A673 (cell line): ENCODE data around the gene HDAC8. TPM values are rescaled to one million over a fixed set of nuclear protein-coding genes. Genes with fewer than 3 reads are reported as not detected.
"Not testable (repeated sequence)": the region's sequence is repeated elsewhere in the genome, so short reads cannot be mapped to it uniquely, and the experiment has no call there.

Experiments used
- BruUV-seq: library from RNA; stranded (reverse); fragments of 400-500 nt; replicated peaks from 2 replicates; lab custom pipeline; 2021; lab: Mats Ljungman, UMichigan
- CTCF ChIA-PET: fragments of 300-600 bp; sonication (Branson Sonifier 250); formaldehyde crosslinking; loops from one replicate; lab custom pipeline; 2022; ENCODE audit warnings: antibody characterized with exemption; lab: Charles Lee
- POLR2A ChIA-PET: fragments of 300-600 bp; sonication (Branson Sonifier 250); formaldehyde crosslinking; loops from one replicate; lab custom pipeline; 2022; ENCODE audit warnings: antibody characterized with exemption; ENCODE audit not compliant: low non-redundant PET; lab: Charles Lee
- DNase-seq: peaks from one replicate; pipeline ENCODE4 v3.0.0-alpha.2; 2015; ENCODE audit warnings: low spot score
- H3K27ac ChIP-seq: fragments of 200-600 bp; sonication (generic); 2 replicates; pipeline ENCODE4 v1.5.1; 2016; ENCODE audit warnings: mixed run types, low read depth, mild to moderate bottlenecking, mixed read lengths, antibody characterized with exemption, low read length; ENCODE audit not compliant: poor library complexity, severe bottlenecking
- H3K27me3 ChIP-seq: fragments of 200-600 bp; sonication (generic); replicated peaks from 2 replicates; pipeline ENCODE4 v1.6.1; 2017; ENCODE audit warnings: mixed run types, low read depth, mild to moderate bottlenecking, mixed read lengths, antibody characterized with exemption, low read length; ENCODE audit not compliant: insufficient read depth, poor library complexity
- H3K36me3 ChIP-seq: fragments of 200-600 bp; sonication (generic); 2 replicates; pipeline ENCODE4 v1.6.1; 2016; ENCODE audit warnings: mixed run types, mild to moderate bottlenecking, mixed read lengths, antibody characterized with exemption, low read length; ENCODE audit not compliant: insufficient read depth, poor library complexity, severe bottlenecking
- H3K4me1 ChIP-seq: fragments of 200-600 bp; sonication (generic); 2 replicates; pipeline ENCODE4 v1.6.1; 2017; ENCODE audit warnings: mixed run types, mild to moderate bottlenecking, mixed read lengths, antibody characterized with exemption, low read length; ENCODE audit not compliant: insufficient read depth, poor library complexity, severe bottlenecking
- H3K4me3 ChIP-seq: fragments of 200-600 bp; sonication (generic); 2 replicates; pipeline ENCODE4 v1.5.1; 2016; ENCODE audit warnings: low read depth, mixed run types, mild to moderate bottlenecking, mixed read lengths, low read length; ENCODE audit not compliant: poor library complexity, severe bottlenecking
- H3K9me3 ChIP-seq: fragments of 200-600 bp; sonication (generic); 2 replicates; pipeline ENCODE4 v1.6.1; 2016; ENCODE audit warnings: mixed run types, low read depth, mild to moderate bottlenecking, mixed read lengths, antibody characterized with exemption, low read length; ENCODE audit not compliant: poor library complexity, severe bottlenecking
- EZH2 ChIP-seq: fragments of 200-600 bp; sonication (generic); IDR thresholded peaks from 2 replicates; pipeline ENCODE4 v1.6.1; 2017; ENCODE audit warnings: borderline replicate concordance, low read depth, mild to moderate bottlenecking, mixed read lengths, antibody characterized with exemption, low read length; ENCODE audit not compliant: poor library complexity, severe bottlenecking
- intact Hi-C: fragments of 100-400 bp; cut with micrococcal nuclease; formaldehyde crosslinking; loops from one replicate; pipeline ENCODE4 v1.10.0; 2022; ENCODE audit not compliant: unreplicated experiment
- total RNA-seq: library from RNA; stranded (reverse); gene quantifications from 2 replicates; pipeline ENCODE4 v1.2.3, GENCODE V29; 2021
- TF ChIP-seq, protein P1 (sequence below): fragments of 300-800, 200-600 bp; sonication (generic); conservative IDR thresholded peaks from 2 replicates; pipeline ENCODE4 v1.5.1; 2017; ENCODE audit warnings: low read depth, mild to moderate bottlenecking, antibody characterized with exemption, low read length, moderate library complexity, mixed read lengths

HDAC8 gene
- total RNA-seq, 1 experiment from 2014 or later = 26.0 TPM

DNA sequence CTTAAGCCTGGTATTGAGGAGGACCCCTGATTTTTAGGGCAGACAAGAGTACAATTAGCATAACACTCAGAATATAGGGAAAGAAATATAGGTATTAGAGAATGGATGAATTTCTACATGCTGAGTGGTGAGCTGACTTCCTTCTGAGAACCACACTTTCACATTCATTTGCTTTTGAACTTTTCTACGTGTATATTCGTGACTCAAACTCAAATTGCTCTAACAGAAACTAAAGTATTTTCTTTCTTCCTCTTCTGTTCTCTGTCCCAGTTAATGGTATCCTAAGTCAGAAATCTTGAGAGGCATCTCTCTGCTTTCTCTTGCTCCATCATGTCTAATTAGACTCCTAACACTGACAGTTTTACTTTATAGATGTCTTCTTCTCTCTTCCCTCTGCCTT lies 163.8 kb downstream of the HDAC8 start:
- H3K27ac ChIP-seq = no peak overlapping the region
- no peak for DNase-seq
- ChIA-PET POLR2A (no interaction called here), CTCF (no interaction called here)
- no peaks in the 10 kb centered on the region for H3K9me3 ChIP-seq
- no peaks in the 10 kb centered on the region for H3K36me3 ChIP-seq
- no peaks in the 10 kb centered on the region for H3K4me1 ChIP-seq
- no peak overlapping the region for H3K4me3 ChIP-seq
- intact Hi-C loops = no loop called here
- no TSS peak for BruUV-seq
- no peaks in the 10 kb centered on the region for H3K27me3 ChIP-seq
- TF ChIP-seq EZH2 = no peak
- TF ChIP-seq, protein P1, sequence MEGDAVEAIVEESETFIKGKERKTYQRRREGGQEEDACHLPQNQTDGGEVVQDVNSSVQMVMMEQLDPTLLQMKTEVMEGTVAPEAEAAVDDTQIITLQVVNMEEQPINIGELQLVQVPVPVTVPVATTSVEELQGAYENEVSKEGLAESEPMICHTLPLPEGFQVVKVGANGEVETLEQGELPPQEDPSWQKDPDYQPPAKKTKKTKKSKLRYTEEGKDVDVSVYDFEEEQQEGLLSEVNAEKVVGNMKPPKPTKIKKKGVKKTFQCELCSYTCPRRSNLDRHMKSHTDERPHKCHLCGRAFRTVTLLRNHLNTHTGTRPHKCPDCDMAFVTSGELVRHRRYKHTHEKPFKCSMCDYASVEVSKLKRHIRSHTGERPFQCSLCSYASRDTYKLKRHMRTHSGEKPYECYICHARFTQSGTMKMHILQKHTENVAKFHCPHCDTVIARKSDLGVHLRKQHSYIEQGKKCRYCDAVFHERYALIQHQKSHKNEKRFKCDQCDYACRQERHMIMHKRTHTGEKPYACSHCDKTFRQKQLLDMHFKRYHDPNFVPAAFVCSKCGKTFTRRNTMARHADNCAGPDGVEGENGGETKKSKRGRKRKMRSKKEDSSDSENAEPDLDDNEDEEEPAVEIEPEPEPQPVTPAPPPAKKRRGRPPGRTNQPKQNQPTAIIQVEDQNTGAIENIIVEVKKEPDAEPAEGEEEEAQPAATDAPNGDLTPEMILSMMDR = no peak

DNA sequence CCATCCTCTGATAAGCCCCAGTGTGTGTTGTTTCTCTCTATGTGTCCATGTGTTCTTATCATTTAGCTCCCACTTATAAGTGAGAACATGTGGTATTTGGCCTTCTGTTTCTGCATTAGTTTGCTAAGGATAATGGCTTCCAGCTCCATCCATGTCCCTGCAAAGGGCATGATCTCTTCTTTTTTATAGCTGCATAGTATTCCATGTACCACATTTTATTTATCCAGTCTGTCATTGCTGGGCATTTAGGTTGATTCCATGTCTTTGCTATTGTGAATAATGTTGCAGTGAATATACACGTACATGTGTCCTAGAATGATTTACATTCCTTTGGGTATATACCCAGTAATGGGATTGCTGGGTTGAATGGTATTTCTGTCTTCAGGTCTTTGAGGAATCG lies 167.5 kb downstream of the HDAC8 start:
- H3K9me3 ChIP-seq, H3K36me3 ChIP-seq, CTCF ChIA-PET, H3K27me3 ChIP-seq, H3K4me1 ChIP-seq, intact Hi-C loops, H3K4me3 ChIP-seq, POLR2A ChIA-PET, DNase-seq, BruUV-seq, H3K27ac ChIP-seq: not testable (repeated sequence)

DNA sequence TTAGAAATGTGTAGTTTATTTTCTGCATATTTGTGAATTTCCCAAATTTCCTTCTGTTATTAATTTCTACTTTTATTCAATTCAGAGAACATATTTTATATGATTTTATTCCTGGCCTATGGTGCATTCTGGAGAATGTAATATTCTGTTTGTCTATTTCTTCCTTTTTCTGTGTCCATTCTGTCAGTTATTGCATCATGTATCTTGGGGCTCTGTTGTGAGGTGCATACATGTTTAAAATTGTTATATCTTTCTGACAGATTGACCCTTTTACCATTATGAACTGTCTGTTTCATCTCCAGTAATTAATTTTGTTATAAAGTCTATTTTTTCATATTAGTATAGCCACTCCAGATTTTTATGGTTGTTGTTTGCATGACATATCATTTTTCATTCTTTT lies 170.0 kb downstream of the HDAC8 start:
- no peaks in the 10 kb centered on the region for H3K27me3 ChIP-seq
- TF ChIP-seq, protein P1 = no peak
- TF ChIP-seq EZH2 = no peak
- H3K4me3 ChIP-seq = no peak overlapping the region
- H3K36me3 ChIP-seq = no peaks in the 10 kb centered on the region
- POLR2A ChIA-PET = no interaction called here
- BruUV-seq = no TSS peak
- H3K4me1 ChIP-seq = no peaks in the 10 kb centered on the region
- CTCF ChIA-PET = no interaction called here
- no peak overlapping the region for H3K27ac ChIP-seq
- DNase-seq = no peak
- intact Hi-C loops = no loop called here
- H3K9me3 ChIP-seq = no peaks in the 10 kb centered on the region

DNA sequence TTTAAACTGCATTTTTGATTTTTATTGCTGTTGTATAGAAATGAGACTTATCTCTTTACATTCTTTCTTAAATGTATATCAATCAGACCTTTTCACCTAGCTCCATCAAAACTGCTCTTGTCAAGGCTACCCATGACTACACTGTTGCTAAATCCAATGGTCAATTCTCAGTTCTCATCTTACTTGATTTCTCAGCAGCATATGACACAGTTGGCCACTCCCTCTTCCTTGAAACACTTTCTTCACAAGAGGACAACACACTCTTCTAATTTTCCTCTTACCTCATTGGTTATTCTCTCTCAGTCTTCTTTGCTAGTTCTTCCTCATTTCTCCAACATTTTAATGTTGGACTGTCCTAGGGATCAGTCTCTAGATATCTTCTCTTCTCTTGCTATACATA lies 172.8 kb downstream of the HDAC8 start:
- CTCF ChIA-PET = no interaction called here
- Histone ChIP-seq H3K9me3 (no peaks in the 10 kb centered on the region), H3K27ac (no peak overlapping the region), H3K27me3 (no peaks in the 10 kb centered on the region), H3K36me3 (no peaks in the 10 kb centered on the region), H3K4me3 (no peak overlapping the region), H3K4me1 (no peaks in the 10 kb centered on the region)
- no TSS peak for BruUV-seq
- no peak for DNase-seq
- POLR2A ChIA-PET = no interaction called here
- TF ChIP-seq, protein P1 = no peak
- TF ChIP-seq EZH2 = no peak
- intact Hi-C loops = no loop called here
